K562 treated with DMSO at 1 percent for 48 hours (cell line): ENCODE measurements around the gene SLC27A3. TPM values are rescaled to one million over a fixed set of nuclear protein-coding genes. Genes with fewer than 3 reads are reported as not detected.

Source experiments
- total RNA-seq: library from RNA; unstranded; fragments of 300-600 nt; gene quantifications from 2 replicates; pipeline ENCODE4 v1.2.3, GENCODE V29; 2022; ENCODE audit warnings: low replicate concordance; ENCODE audit errors: extremely low read depth

The SLC27A3 gene, protein sequence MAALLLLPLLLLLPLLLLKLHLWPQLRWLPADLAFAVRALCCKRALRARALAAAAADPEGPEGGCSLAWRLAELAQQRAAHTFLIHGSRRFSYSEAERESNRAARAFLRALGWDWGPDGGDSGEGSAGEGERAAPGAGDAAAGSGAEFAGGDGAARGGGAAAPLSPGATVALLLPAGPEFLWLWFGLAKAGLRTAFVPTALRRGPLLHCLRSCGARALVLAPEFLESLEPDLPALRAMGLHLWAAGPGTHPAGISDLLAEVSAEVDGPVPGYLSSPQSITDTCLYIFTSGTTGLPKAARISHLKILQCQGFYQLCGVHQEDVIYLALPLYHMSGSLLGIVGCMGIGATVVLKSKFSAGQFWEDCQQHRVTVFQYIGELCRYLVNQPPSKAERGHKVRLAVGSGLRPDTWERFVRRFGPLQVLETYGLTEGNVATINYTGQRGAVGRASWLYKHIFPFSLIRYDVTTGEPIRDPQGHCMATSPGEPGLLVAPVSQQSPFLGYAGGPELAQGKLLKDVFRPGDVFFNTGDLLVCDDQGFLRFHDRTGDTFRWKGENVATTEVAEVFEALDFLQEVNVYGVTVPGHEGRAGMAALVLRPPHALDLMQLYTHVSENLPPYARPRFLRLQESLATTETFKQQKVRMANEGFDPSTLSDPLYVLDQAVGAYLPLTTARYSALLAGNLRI
- total RNA-seq, result not detected in 2 replicates

DNA sequence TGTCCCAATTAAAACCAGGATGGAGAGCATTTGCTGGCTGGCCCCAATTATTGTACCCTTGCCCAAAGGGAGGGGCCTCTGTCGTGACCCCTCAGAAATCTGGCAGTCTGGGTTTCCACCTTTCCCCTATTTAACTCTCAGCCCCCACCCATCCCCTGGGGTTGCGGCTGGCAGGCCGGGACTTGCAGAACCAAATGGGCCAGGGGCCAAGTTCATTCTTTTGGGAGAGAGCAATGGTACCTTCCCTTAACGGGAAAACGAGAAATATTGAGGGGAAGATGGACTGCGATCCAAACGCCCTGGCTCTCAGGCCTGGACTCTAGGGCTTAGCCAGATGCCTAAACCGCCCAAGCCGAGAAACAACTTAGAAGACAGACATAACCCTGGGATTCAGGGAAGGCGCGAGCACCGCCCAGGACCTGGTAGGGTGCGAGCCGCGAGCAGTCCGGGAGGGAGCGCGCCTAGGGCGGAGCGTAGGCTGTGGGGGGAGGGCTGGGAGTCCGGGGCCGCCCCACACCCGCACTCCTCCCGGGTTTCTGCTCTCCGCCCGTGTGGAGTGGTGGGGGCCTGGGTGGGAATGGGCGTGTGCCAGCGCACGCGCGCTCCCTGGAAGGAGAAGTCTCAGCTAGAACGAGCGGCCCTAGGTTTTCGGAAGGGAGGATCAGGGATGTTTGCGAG lies at the start of gene SLC27A3:
Gene SLC27A3, plus strand, starts transcription at position 628 of the 678 bp plus-strand sequence. CDS start 91 bp downstream, outside the sequence.

DNA sequence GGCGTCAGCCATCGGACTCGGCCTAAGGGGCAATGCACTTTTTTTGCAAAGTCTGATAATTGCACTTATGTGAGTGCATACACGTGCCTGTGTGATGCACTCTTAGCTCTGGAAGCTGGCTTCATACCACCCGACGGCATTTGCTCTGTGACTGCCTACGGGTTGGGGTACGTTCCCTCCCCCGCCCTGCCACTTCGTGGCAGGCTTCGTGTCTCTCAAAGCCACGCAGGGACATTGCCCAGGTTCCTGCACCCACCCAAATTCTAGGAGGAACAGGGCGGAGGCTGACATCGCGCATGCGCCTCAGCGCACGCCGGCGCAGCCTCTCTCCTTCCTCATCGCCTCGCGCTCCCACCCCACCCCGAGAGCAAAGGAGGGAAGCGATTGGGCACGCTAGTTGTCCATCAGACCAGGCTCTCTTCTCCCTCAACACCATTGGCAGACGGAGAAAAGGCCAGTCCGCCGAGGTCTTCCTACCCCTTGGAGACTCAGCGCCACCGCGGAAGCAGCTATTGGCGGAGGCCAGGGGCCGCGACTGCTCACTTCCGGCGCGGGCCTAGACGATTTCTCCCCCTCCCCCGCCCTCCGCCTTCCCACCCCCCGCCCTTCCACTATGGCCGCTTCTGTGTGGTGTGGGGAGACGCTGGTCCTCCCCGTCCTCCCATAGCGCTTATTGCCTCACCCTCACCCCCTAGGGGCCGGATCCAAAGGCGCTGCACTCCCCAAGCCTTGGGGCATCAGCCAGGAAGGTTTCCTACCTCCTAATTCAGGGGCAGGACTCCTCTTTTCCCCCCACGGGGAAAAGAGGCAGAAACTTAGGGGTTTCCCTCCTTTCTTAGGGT lies 47.5 kb upstream of the SLC27A3 start, which contains the start of gene INTS3:
Gene INTS3, plus strand, starts transcription at position 588 of the 842 bp plus-strand sequence. CDS start 585 bp downstream, outside the sequence.

Other genes starting within 250 kb of the SLC27A3 start
- not detected in 2 replicates for gene S100A6, start 239.4 kb upstream of the SLC27A3 start, total RNA-seq
- gene S100A5, start 234.5 kb upstream of the SLC27A3 start, total RNA-seq, result not detected in 2 replicates
- not detected in 2 replicates for gene S100A4, start 229.6 kb upstream of the SLC27A3 start, total RNA-seq
- gene S100A3, start 226.1 kb upstream of the SLC27A3 start, total RNA-seq, result not detected in 2 replicates
- not detected in 2 replicates for gene S100A2, start 209.6 kb upstream of the SLC27A3 start, total RNA-seq
- gene S100A16, start 162.3 kb upstream of the SLC27A3 start, total RNA-seq, result not detected in 2 replicates
- gene S100A14, start 159.1 kb upstream of the SLC27A3 start, total RNA-seq, result not detected in 2 replicates
- not detected in 2 replicates for gene S100A13, start 147.9 kb upstream of the SLC27A3 start, total RNA-seq
- not detected in 2 replicates for gene S100A1, start 147.0 kb upstream of the SLC27A3 start, total RNA-seq
- gene CHTOP, start 141.3 kb upstream of the SLC27A3 start, total RNA-seq, result not detected in 2 replicates
- gene SNAPIN, start 116.7 kb upstream of the SLC27A3 start, total RNA-seq, result not detected in 2 replicates
- not detected in 2 replicates for gene ILF2, start 104.4 kb upstream of the SLC27A3 start, total RNA-seq
- not detected in 2 replicates for gene NPR1, start 96.7 kb upstream of the SLC27A3 start, total RNA-seq
- not detected in 2 replicates for gene INTS3, start 47.4 kb upstream of the SLC27A3 start, total RNA-seq
- gene GATAD2B, start 147.6 kb downstream of the SLC27A3 start, total RNA-seq, result not detected in 2 replicates
- not detected in 2 replicates for gene DENND4B, start 171.3 kb downstream of the SLC27A3 start, total RNA-seq
- not detected in 2 replicates for gene CRTC2, start 183.2 kb downstream of the SLC27A3 start, total RNA-seq
- not detected in 2 replicates for gene SLC39A1, start 188.1 kb downstream of the SLC27A3 start, total RNA-seq
- gene CREB3L4, start 192.5 kb downstream of the SLC27A3 start, total RNA-seq, result not detected in 2 replicates
- gene JTB, start 202.3 kb downstream of the SLC27A3 start, total RNA-seq, result not detected in 2 replicates
- not detected in 2 replicates for gene RAB13, start 210.9 kb downstream of the SLC27A3 start, total RNA-seq
- not detected in 2 replicates for gene RPS27, start 215.4 kb downstream of the SLC27A3 start, total RNA-seq